DMS53 (cell line): ENCODE data around the gene FBXO41.
A peak's percentile ranks its signal among the peaks of the same experiment; 100 is the strongest.

ENCODE experiments used
- DNase-seq: peaks from one replicate; lab custom pipeline; 2025; lab: John Stamatoyannopoulos, UW

FBXO41 gene

DNA sequence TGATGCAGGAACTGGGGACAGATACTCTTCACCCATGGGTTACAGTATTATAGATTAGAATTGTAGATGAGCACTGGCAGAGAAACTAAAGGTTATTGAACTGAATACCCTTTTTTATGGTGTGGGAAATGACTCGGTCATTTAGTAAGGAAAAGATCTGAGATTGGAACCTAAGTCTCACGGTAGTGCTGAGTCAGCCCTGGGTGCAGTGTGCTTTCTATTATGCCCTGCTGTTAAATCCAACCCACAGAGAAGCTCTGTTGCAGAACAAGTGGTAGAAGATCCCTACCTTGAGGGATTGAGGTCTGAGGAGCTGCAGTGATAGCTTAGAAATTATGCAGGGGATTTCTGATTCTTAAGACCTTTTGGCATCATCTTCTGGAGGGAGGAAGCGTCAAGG, 37.4 kb downstream of the FBXO41 start:
- DNase-seq = no peak

DNA sequence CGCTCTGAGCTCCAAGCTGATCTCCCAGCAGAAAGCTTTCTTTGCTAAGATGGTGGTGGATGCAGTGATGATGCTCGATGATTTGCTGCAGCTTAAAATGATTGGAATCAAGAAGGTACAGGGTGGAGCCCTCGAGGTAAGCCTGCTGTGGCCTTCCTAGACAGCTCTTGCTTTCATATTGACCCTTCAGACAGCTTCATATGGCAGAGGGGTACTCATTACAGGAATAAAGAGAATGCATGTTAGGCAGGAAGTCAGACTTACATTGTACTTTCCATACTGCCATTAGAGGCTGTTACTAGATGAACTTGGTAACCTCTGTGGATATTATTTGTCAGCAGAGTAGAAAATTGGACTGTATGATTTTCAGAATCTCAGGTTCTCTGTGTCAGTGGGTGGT, 39.7 kb downstream of the FBXO41 start:
- DNase-seq = no peak

- peak; percentile 19 for DNase-seq
These were observed 40.3 kb downstream of the FBXO41 start for GRCh38 chr2:73243884-73244570.

DNA sequence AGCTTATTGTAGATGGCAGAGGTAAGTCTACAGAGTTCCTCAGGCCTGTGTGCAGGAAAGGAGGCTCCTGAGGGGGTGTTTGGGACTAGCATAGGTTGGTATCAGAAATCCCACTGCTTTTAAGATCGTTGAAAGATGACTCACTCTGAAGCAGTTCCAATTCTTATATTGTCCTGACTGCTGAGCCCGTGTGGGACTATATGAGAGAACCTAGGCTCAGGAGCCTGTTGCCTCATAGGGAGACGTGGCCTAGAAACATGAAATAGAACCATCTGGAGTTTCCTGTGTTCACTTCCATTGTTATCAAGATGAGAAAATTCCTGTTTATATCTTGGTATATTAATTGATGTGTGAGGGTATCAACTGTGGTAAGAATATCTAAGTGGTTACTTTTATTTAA, 44.5 kb downstream of the FBXO41 start:
- DNase-seq = no peak

- DNase-seq = no peak
These were observed 45.3 kb downstream of the FBXO41 start for GRCh38 chr2:73238976-73239375.

DNA sequence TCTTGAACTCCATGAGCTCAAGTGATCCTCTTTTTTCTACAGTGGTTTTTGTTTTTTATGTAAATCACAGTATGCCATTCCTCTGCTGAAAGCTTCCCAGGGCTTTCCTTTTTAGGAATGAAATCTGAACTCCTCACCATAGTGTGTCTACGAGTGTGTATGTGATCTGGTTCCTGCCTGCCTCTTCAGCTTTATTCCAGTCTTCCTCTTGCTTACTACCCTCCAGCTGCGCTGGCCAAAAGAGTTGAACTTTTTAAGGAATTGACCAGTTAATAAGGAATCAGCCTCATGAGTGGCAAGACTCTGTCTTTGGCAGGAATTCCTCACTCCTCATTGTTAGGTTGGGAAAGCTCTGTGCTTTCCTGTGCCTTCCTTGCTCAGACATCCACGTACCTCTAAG, 46.1 kb downstream of the FBXO41 start:
- no peak for DNase-seq

GRCh38 chr2:73237168-73237567, 47.1 kb downstream of the FBXO41 start:
- DNase-seq = no peak

DNA sequence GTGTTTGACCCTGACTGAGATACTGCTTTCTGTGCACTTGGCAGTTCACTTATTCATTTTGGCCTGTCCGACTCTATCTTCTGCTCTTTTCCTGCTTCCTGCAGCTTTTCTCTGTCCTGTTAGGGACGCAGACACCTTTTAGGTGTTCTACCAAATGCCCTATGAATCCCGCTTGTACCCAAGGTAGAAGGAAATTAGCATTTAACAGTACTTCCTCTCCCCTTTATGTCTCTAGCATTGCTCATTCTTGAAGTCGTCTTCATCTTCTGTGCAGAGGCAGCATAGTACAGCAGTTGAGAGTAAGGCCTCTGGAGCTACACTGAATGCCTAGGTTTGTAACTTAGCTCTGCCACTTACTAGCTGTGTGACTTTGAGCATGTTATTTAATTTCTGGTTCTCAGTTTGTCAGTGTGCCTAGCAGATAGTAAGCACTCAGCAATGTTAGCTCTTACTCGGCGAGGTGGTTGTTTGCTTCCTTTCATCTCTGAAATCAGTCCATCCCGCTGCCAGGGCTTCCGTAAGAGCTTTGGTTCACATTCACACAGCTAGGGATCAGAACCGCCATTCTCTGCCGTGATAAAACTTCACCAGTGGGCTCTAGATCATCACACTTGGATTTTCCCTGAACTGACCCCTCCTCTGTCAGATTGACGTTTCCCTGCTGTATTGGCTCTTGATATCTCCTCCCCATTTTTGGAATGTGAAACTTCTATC, 48.8 kb downstream of the FBXO41 start:
- no peak for DNase-seq

DNA sequence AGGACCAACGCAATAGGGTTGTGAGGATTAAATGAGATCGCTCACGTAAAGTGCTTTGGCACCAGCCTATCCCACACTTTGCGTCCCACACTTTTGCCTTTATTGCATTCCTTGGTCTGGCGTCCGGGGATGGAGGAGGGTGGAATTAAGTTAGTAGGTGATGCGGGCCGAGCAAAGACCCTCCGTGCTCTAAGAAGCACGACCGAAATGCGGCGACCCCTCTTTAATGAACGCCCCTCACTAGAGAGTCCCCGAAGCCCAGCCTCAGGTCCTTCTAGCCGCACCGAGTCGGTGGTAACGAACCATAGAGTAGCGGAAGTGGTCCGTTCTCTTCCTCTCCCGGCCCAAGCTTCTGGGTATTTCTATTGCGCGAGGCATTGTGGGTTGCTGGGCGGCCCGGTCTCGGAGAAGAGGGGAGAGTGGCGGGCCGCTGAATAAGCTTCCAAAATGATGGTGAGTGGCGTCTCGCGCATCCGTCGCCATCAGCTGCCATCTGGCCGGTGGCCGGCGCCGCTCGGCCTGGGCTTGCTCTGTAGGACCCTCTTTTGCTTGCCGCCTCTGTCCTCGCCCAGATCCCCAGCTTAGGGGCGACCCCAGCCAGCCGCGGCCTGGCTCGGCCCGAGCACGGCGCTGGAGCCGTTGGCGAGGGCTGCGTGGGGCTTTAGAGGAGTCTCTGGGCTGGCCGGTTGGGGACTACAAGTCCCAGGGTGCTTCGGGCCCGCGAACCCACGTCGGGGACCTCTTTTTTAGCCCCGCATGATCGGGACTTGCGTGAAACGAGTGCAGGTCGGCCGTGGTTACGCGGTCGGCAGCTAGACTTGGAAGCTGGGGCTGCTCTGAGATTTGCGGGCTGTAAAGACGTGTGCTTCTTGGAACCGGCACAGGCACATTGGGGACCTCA, 50.1 kb downstream of the FBXO41 start, which contains the start of gene CCT7:
TSS of gene CCT7 (plus strand) at position 377 of the 901 bp plus-strand sequence. CDS start at position 448, 71 bp downstream.
- DNase-seq = peak; percentile 97

- peak; percentile 100 for DNase-seq
These were observed 50.9 kb downstream of the FBXO41 start, which contains the start of gene PRADC1 for GRCh38 chr2:73233154-73233931. PRADC1 (minus strand) TSS chr2:73233239; CDS start chr2:73233160, 79 bp downstream.

- DNase-seq = peak; percentile 72
These were observed 51.7 kb downstream of the FBXO41 start for GRCh38 chr2:73232403-73233153.

DNA sequence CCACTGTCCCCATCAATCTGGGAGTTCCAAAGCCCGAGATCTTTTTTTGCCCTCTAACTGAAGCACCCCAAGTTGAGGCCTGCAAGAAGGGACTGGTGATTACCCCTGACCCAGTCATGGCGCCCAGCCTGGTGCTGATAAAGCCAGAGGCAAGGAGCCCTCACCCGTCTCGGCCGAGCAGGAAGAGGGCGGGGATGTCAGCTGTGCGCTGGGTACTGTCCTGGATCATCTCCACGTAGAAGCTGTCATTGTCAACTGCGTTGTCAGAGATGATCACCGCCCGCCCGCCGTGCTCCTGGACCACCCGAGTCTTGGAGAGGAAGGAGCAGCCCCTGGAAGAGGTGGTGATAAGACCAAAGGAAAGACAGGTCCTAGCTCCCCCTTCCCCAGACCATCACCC, 55.6 kb downstream of the FBXO41 start:
- no peak for DNase-seq

DNA sequence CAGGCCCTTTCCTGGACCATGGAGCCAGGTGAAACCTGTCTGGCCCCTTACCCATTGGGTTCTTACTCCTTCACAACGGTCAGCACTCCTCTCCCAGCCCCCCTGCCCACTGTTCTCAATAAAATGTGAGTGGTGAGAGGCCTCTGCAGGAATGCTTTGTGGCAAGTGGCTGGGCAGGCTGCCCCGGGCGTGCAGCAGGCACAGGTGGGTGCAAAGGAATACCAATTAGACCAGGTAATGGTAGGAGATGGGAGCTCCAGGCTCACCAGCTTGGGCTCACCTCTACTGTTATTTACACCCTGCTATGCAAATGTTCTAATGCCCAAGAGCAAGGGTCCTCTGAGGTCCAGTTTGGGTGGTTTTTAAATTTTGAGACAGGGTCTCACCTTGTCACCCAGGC, 57.2 kb downstream of the FBXO41 start:
- DNase-seq = no peak

GRCh38 chr2:73225513-73226360, 58.5 kb downstream of the FBXO41 start:
- no peak for DNase-seq

- DNase-seq = no peak
These were observed 60.5 kb downstream of the FBXO41 start for GRCh38 chr2:73223821-73224220.

DNA sequence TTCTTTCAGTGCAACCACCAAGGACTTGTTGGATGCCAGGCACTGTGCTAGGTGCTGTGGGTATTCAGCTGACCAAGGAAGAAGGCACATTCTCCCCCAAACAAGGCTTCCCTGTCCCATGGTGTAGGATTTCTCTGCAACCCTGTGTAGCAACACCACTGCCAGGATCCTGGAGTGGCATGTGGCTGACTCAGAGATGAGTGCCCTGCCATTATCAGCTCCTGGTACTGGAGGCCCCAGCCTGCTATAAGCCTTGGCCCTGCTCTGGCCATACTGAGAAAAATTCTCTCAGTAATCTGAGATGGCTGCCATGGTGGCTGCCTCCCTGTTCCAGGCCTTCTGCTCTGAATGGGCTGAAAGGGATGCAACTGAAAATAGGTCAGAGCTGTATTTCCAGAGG, 66.0 kb downstream of the FBXO41 start:
- DNase-seq = no peak

GRCh38 chr2:73217826-73218225, 66.5 kb downstream of the FBXO41 start:
- DNase-seq = no peak

GRCh38 chr2:73217160-73217559, 67.1 kb downstream of the FBXO41 start:
- no peak for DNase-seq

DNA sequence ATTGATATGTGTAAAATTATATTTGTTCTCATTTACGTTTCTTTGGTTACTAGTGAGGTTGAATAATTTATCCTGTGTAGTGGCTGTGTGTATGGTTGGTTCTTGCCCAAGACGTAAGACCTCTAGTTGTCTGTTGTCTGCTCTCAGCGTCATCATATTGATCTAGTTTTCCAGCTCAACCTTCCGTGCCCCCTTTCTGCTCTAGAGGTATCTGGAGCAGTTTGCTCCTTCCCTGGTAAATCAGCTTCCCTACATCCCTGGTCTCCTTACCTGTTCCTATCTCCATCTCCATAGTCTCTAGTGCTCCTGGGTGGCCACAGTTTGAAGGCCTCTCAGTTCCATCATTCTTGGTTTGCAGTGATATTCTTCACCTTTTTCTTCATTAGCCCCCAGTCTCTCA, 69.0 kb downstream of the FBXO41 start:
- DNase-seq = no peak
